ENCODE data around the gene MYH13. TPM values are rescaled to one million over a fixed set of nuclear protein-coding genes. Genes with fewer than 3 reads are reported as not detected.

The MYH13 gene
- total RNA-seq, 1 experiment from 2014 or later = not detected

- DNase-seq (ENCODE audit: low spot score) = no peak
- no peak overlapping the region for H3K27ac ChIP-seq (ENCODE audit: low read depth, low read length, poor library complexity, severe bottlenecking)
- CTCF ChIA-PET = interaction anchor here (1.1 kb wide), 1 partner anchor 296 kb away, joined by 4 read pairs; no protein-coding TSS in a partner anchor
- no peaks in the 10 kb centered on the region for H3K9me3 ChIP-seq (ENCODE audit: low read depth, low read length, poor library complexity, severe bottlenecking)
- no peaks in the 10 kb centered on the region for H3K27me3 ChIP-seq (replicated peaks; ENCODE audit: insufficient read depth, low read depth, low read length, poor library complexity)
- BruUV-seq (replicated peaks) = no TSS peak
- TF ChIP-seq EZH2 (IDR thresholded peaks at IDR 0.05; ENCODE audit: borderline replicate concordance, low read depth, low read length, poor library complexity, severe bottlenecking) (no peak), CTCF (conservative IDR thresholded peaks at IDR 0.05; ENCODE audit: low read depth, low read length) (no peak)
- no peaks in the 10 kb centered on the region for H3K4me1 ChIP-seq (ENCODE audit: insufficient read depth, low read length, poor library complexity, severe bottlenecking)
- no peak overlapping the region for H3K4me3 ChIP-seq (ENCODE audit: low read depth, low read length, poor library complexity, severe bottlenecking)
- intact Hi-C loops (cut with micrococcal nuclease; ENCODE audit: unreplicated experiment) = no loop called here
- no peaks in the 10 kb centered on the region for H3K36me3 ChIP-seq (ENCODE audit: insufficient read depth, low read length, poor library complexity, severe bottlenecking)
- POLR2A ChIA-PET (ENCODE audit: low non-redundant PET) = no interaction called here
Observed at GRCh38 chr17:10318535-10318934, 54.3 kb downstream of the MYH13 start.

- no TSS peak for BruUV-seq (replicated peaks)
- POLR2A ChIA-PET (ENCODE audit: low non-redundant PET) = no interaction called here
- intact Hi-C loops (cut with micrococcal nuclease; ENCODE audit: unreplicated experiment) = no loop called here
- TF ChIP-seq CTCF (conservative IDR thresholded peaks at IDR 0.05; ENCODE audit: low read depth, low read length) = no peak
- no peak for TF ChIP-seq EZH2 (IDR thresholded peaks at IDR 0.05; ENCODE audit: borderline replicate concordance, low read depth, low read length, poor library complexity, severe bottlenecking)
- H3K9me3 ChIP-seq (ENCODE audit: low read depth, low read length, poor library complexity, severe bottlenecking) = no peaks in the 10 kb centered on the region
- CTCF ChIA-PET = interaction anchor here (0.7 to 1.7 kb wide), 3 partner anchors 30 to 301 kb away, joined by 4 to 10 read pairs (median 6); no protein-coding TSS in a partner anchor
- no peaks in the 10 kb centered on the region for H3K27me3 ChIP-seq (replicated peaks; ENCODE audit: insufficient read depth, low read depth, low read length, poor library complexity)
- no peaks in the 10 kb centered on the region for H3K4me1 ChIP-seq (ENCODE audit: insufficient read depth, low read length, poor library complexity, severe bottlenecking)
- H3K27ac ChIP-seq (ENCODE audit: low read depth, low read length, poor library complexity, severe bottlenecking) = no peak overlapping the region
- H3K4me3 ChIP-seq (ENCODE audit: low read depth, low read length, poor library complexity, severe bottlenecking) = no peak overlapping the region
- no peak for DNase-seq (ENCODE audit: low spot score)
- H3K36me3 ChIP-seq (ENCODE audit: insufficient read depth, low read length, poor library complexity, severe bottlenecking) = no peaks in the 10 kb centered on the region
Observed at GRCh38 chr17:10317543-10317834, 55.3 kb downstream of the MYH13 start.

GRCh38 chr17:10316801-10317542, 55.8 kb downstream of the MYH13 start:
- intact Hi-C loops (cut with micrococcal nuclease; ENCODE audit: unreplicated experiment) = no loop called here
- no TSS peak for BruUV-seq (replicated peaks)
- no peaks in the 10 kb centered on the region for H3K4me1 ChIP-seq (ENCODE audit: insufficient read depth, low read length, poor library complexity, severe bottlenecking)
- H3K36me3 ChIP-seq (ENCODE audit: insufficient read depth, low read length, poor library complexity, severe bottlenecking) = no peaks in the 10 kb centered on the region
- TF ChIP-seq EZH2 (IDR thresholded peaks at IDR 0.05; ENCODE audit: borderline replicate concordance, low read depth, low read length, poor library complexity, severe bottlenecking) (no peak), CTCF (conservative IDR thresholded peaks at IDR 0.05; ENCODE audit: low read depth, low read length) (peak; percentile 85)
- no peak overlapping the region for H3K27ac ChIP-seq (ENCODE audit: low read depth, low read length, poor library complexity, severe bottlenecking)
- DNase-seq (ENCODE audit: low spot score) = peak; percentile 64
- H3K9me3 ChIP-seq (ENCODE audit: low read depth, low read length, poor library complexity, severe bottlenecking) = no peaks in the 10 kb centered on the region
- ChIA-PET CTCF (interaction anchor here (0.7 to 1.7 kb wide), 3 partner anchors 17 to 301 kb away, joined by 3 to 10 read pairs (median 3); no protein-coding TSS in a partner anchor), POLR2A (ENCODE audit: low non-redundant PET) (no interaction called here)
- H3K4me3 ChIP-seq (ENCODE audit: low read depth, low read length, poor library complexity, severe bottlenecking) = no peak overlapping the region
- no peaks in the 10 kb centered on the region for H3K27me3 ChIP-seq (replicated peaks; ENCODE audit: insufficient read depth, low read depth, low read length, poor library complexity)

All from A673 (cell line).